Spinal cord (tissue), 10 donors: Measurements from ENCODE around the gene MYPN. TPM values are rescaled to one million over a fixed set of nuclear protein-coding genes. Genes with fewer than 3 reads are reported as not detected.
"Not testable (repeated sequence)": the region's sequence is repeated elsewhere in the genome, so short reads cannot be mapped to it uniquely, and the experiment has no call there.

ENCODE experiments used
- DNase-seq, 6 donors: peaks; one replicate each; pipeline versions ENCODE4 v3.0.0 to v3.0.0-alpha.2; 2013 to 2015; ENCODE audit warnings: low spot score in 6 of 6, low read depth in 4 of 6
- H3K27ac ChIP-seq: one replicate; pipeline ENCODE4 v1.5.1; 2013; ENCODE audit warnings: low read depth, low read length, control low read depth
- H3K27me3 ChIP-seq: one replicate; pipeline ENCODE4 v1.6.1; 2013; ENCODE audit warnings: low read length; ENCODE audit not compliant: control insufficient read depth, insufficient read depth
- H3K36me3 ChIP-seq: one replicate; pipeline ENCODE4 v1.6.1; 2013; ENCODE audit warnings: low read length; ENCODE audit not compliant: control insufficient read depth, insufficient read depth
- H3K4me1 ChIP-seq: one replicate; pipeline ENCODE4 v1.6.1; 2013; ENCODE audit warnings: low read length; ENCODE audit not compliant: control insufficient read depth, insufficient read depth
- H3K4me3 ChIP-seq: one replicate; pipeline ENCODE4 v1.5.1; 2013; ENCODE audit warnings: low read depth, low read length, control low read depth
- H3K9me3 ChIP-seq: one replicate; pipeline ENCODE4 v1.6.1; 2013; ENCODE audit warnings: low read length; ENCODE audit not compliant: control insufficient read depth, insufficient read depth
- WGBS: methylation state at CpG from one replicate; pipeline ENCODE4 v1.1.5; 2013; ENCODE audit warnings: missing lambda C conversion rate; ENCODE audit not compliant: insufficient coverage; 5-methylcytosine and 5-hydroxymethylcytosine counted together
- polyA plus RNA-seq, 2 donors: library from polyadenylated mRNA; unstranded; fragments of 120-200 nt; gene quantifications; one replicate each; pipeline ENCODE4 v1.2.1, GENCODE V29; 2013; ENCODE audit not compliant: insufficient read length in 2 of 2
- total RNA-seq, 2 donors: library from RNA; depleted of rRNA in 1 of 2; stranded (reverse); fragments of 120-200 nt in 1 of 2; fragments of >200 nt in 1 of 2; gene quantifications; one replicate each; pipeline versions ENCODE4 v1.2.3 to v1.2.4, GENCODE V29; 2013 to 2014
- donor health status: healthy.

The MYPN gene
- total and polyA plus RNA-seq, 4 donors: 0.06 to 0.23 (median 0.10) TPM; not detected in 1

DNA sequence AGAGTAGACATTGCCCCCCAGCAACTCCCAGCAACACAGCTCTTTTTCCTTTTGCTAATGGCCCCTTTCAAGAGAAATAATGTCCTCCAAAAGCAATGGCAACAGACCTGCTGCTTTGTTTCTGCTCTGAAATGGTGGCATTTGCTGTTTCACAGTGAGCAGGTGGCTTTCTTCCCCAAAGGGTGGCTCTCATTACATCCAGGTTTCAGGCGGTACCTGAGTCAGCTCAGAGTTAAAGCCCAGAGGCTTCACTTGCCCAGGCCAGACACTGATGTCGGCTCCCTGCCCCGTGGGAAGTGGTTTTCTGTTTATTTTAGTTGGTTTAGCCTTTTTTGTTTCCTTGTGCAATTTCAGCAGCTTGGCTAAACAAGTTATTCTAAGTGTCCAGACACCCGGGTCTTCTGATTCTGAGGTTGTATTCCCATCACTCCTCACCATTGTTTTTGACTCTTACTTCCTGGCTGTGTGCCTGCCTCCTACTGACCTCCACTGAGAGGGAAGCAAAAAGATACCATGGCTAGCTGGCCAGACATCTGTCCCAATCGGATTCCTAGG is 130.4 kb downstream of the MYPN start:
- Histone ChIP-seq H3K27ac (no peak overlapping the region), H3K27me3 (no peaks in the 10 kb centered on the region), H3K4me1 (peaks cover 4% of the 10 kb centered on the region), H3K9me3 (no peaks in the 10 kb centered on the region), H3K4me3 (no peak overlapping the region), H3K36me3 (no peaks in the 10 kb centered on the region)
- WGBS: 39% methylated on average over 2 of the region's 5 CpGs
- peak in 2 of 6 donors; percentile 25 to 40 for DNase-seq

DNA sequence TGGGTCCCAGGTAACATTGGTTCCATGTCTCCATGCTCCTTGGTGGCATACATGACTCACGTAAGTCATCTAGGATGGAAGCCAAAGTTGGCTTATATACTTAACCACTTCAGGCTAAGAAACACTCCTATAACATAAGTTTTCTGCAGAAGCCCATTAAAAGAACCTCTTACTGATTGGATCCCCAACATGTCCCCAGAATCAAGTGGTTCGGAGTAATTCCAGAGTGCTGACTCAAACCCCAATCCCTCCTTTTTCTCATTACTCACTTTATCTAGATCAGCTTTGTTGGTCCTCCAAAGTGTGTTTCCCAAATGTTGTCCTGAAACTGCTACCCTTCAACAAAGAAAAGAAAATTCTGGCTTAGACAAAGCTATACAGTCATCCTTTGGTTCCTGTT is 132.8 kb downstream of the MYPN start:
- no peak overlapping the region for H3K27ac ChIP-seq
- no peak for DNase-seq
- no peaks in the 10 kb centered on the region for H3K9me3 ChIP-seq
- peaks cover 4% of the 10 kb centered on the region for H3K4me1 ChIP-seq
- WGBS: 100% methylated on average over 2 of the region's 2 CpGs
- no peak overlapping the region for H3K4me3 ChIP-seq
- H3K27me3 ChIP-seq: no peaks in the 10 kb centered on the region
- no peaks in the 10 kb centered on the region for H3K36me3 ChIP-seq

DNA sequence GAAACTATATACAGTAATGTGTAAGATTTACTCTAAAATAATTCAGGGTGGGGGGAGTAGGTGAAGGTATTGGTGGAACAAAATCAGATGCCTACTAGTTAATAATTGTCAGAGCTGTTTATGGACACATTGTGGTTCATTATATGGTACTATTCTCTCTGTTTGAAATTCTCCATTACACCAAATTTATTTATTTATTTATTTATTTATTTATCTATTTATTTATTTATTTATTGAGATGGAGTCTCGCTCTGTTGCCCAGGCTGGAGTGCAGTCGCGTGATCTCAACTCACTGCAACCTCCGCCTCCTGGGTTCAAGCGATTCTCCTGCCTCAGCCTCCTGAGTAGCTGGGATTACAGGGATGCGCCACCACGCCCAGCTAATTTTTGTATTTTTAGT is 137.1 kb downstream of the MYPN start:
- not testable (repeated sequence) for H3K27ac ChIP-seq, H3K36me3 ChIP-seq, H3K9me3 ChIP-seq, H3K4me3 ChIP-seq, DNase-seq, H3K27me3 ChIP-seq, H3K4me1 ChIP-seq
- 92% methylated on average over 4 of the region's 7 CpGs for WGBS

DNA sequence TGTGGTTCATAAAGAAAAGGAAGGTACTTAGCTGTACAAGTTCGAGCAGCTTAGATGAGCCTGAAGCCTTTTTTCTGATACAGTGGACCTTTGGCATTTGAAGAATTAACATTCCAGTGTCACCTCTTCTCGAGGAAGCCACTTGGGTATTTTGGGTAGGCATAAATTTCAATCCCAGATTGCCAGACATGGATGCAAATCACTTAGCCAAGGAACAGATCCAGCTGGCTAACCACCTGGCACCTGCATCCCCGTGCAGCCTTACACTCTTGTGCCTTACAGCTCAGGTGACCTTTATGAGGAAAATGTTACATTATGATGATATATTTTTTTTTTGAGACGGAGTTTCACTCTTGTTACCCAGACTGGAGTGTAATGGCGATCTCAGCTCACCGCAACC is 138.6 kb downstream of the MYPN start:
- no peak for DNase-seq
- WGBS: 100% methylated on average over 1 of the region's 6 CpGs

DNA sequence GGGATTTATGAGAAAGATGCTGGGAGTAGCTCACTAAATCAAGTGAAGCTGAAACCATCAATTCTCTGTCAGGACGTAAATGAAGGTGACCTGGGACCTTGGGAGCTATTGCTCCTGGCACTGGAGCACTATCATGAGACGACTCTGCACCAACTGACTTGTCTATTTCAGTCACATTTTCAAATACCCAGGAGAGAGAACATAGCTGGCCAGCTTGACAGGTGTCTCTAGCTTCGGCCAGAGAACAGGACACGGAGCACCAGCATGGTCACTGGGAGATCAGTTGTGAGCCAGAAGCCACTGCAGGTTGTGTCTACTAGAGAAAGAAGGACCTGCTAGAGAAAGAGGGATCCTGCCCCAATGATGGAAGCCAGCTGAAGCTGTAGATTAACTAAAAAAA is 140.0 kb downstream of the MYPN start:
- Histone ChIP-seq H3K36me3 (no peaks in the 10 kb centered on the region), H3K4me3 (no peak overlapping the region), H3K27ac (no peak overlapping the region), H3K4me1 (no peaks in the 10 kb centered on the region), H3K27me3 (no peaks in the 10 kb centered on the region), H3K9me3 (no peaks in the 10 kb centered on the region)
- DNase-seq: no peak
- WGBS: 92% methylated on average over 4 of the region's 4 CpGs

More for the DNA sequence above, 138.6 kb downstream of the MYPN start:
- no peaks in the 10 kb centered on the region for H3K27me3 ChIP-seq
- H3K27ac ChIP-seq: no peak overlapping the region
- no peaks in the 10 kb centered on the region for H3K36me3 ChIP-seq
- H3K4me1 ChIP-seq: no peaks in the 10 kb centered on the region
- H3K9me3 ChIP-seq: no peaks in the 10 kb centered on the region
- H3K4me3 ChIP-seq: no peak overlapping the region

DNA sequence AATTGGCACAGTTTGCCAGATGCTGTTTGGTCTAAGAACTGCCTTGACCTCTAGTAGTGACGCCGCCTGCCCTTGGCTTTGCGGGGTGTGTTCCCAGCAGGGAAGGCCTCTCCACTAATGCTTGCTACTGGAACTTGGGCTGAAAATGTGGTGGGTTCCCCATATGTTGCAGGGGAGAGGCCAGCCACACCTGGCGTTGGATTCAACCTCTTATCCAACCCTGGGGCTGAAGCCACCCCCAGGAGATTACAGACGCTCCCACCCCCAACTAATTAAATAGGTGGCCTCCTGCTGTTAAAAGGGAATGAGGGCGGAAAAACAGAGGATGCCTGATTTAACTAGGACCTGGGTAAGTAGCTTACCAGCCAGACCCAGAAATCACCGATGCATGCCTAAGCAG is 141.9 kb downstream of the MYPN start:
- H3K36me3 ChIP-seq: no peaks in the 10 kb centered on the region
- no peak overlapping the region for H3K4me3 ChIP-seq
- no peak overlapping the region for H3K27ac ChIP-seq
- H3K9me3 ChIP-seq: no peaks in the 10 kb centered on the region
- no peaks in the 10 kb centered on the region for H3K27me3 ChIP-seq
- 67% methylated on average over 4 of the region's 7 CpGs for WGBS
- DNase-seq: no peak
- no peaks in the 10 kb centered on the region for H3K4me1 ChIP-seq

DNA sequence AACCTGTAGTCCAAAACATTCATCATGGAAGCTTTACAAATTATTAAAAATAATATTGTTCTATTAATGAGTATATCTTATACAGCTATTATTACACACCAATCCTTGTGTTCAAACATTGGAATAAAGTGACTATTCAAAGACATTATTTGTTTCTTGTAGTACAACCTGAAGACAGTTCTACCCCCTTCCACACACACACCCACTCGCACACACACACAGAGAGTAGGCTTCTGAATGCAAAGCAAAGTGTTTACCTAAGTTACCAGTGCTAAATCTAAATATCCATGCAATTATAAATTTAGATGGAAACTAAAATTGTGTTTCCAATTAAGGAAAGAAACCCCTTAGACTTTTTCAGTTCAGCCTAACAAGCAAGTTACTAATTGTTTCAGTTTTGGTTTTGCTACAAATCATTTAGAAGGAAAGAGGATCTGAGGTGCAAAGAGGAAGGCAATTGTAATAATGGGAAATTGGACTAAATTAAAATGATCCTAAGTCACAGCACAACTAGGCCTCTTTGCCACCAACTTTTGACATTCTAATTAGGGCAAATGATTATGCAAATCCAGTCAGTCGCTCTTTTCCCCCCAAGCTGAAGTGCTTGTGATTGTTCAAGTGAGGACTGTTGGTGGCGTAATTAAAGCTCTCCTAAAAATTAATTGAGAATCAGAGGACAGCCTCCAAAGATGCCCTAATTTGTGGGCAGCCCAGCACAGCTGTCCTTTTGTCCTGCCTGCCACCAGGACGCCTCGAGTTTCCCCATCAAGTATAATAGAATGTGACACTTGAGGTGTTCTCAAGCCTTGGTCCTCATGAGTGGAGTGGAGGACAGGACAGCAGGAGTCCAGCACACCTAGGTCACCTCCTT is 142.6 kb downstream of the MYPN start:
- Histone ChIP-seq H3K4me3 (no peak overlapping the region), H3K36me3 (no peaks in the 10 kb centered on the region), H3K27me3 (no peaks in the 10 kb centered on the region), H3K4me1 (no peaks in the 10 kb centered on the region), H3K9me3 (no peaks in the 10 kb centered on the region), H3K27ac (no peak overlapping the region)
- DNase-seq: no peak
- 61% methylated on average over 3 of the region's 5 CpGs for WGBS

DNA sequence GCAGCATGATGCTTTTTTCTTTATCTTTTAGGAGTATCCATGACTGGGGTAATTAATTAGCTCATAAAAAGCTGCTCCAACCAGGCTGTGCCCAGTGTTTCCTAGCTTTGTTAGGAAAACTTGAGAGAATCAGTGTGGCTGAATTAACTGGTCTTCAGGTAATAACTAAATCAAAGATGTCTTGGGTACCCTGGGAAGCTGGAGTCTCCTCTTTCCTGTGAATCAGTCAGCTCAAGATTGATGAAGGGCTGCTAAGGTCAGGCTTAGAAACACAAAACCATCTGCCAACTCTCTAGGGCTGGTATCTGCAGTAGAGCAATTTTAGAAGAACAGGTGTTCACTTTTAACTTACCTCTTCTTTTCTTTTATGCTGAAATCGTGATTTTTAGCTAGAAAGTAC is 144.1 kb downstream of the MYPN start:
- H3K27me3 ChIP-seq: no peaks in the 10 kb centered on the region
- DNase-seq: no peak
- no peak overlapping the region for H3K4me3 ChIP-seq
- WGBS: no CpG with 5 or more reads among the region's 1 CpG
- H3K27ac ChIP-seq: no peak overlapping the region
- H3K4me1 ChIP-seq: no peaks in the 10 kb centered on the region
- no peaks in the 10 kb centered on the region for H3K36me3 ChIP-seq
- H3K9me3 ChIP-seq: no peaks in the 10 kb centered on the region

DNA sequence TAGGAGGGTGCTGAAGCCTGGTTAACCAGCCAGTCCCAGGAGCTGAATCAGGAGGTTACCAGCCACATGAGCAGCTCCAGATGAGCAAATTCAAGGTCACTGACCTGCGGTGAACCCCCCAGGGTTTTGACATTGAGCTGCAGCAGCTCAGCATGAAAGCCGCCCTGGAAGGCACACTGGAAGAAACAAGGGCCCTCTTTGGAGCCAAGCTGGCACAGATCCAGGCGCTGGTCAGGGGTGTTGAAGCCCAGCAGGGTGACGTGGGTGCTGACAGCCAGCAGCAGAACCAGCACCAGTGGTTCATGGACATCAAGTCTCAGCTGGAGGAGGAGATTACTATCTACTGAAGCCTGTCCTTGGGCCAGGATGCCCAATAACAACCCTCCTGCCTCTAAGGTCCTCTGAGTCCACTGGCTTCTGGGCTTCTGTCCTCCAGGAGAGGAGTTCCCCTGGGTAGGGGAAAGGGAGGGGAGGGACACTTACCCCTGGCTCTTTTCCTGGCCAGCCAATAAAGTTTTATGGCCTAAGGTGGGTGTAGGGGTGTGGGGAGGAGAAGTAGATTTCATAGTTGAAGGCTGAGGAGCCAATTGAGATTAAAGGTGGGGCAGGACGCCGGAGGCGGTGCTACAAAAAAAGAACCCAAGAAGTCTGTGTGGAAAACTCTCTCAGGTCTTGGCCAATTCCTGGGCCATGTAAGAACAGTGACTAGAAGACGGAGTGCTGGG is 152.0 kb downstream of the MYPN start:
- Histone ChIP-seq H3K9me3 (no peaks in the 10 kb centered on the region), H3K36me3 (no peaks in the 10 kb centered on the region), H3K27ac (no peak overlapping the region), H3K4me3 (no peak overlapping the region), H3K4me1 (no peaks in the 10 kb centered on the region), H3K27me3 (no peaks in the 10 kb centered on the region)
- 91% methylated on average over 7 of the region's 8 CpGs for WGBS
- DNase-seq: no peak
